Activated naive CD8-positive, alpha-beta T cell treated with anti-CD3 and anti-CD28 coated beads, Interleukin-2, amount 50 U/mL, for 16 hours (primary cell): ENCODE measurements around the gene PRKCA.

Experiments
- DNase-seq: peaks from one replicate; pipeline ENCODE4 v3.0.0-alpha.2; 2020; ENCODE audit warnings: low read depth, low spot score

Gene PRKCA

DNA sequence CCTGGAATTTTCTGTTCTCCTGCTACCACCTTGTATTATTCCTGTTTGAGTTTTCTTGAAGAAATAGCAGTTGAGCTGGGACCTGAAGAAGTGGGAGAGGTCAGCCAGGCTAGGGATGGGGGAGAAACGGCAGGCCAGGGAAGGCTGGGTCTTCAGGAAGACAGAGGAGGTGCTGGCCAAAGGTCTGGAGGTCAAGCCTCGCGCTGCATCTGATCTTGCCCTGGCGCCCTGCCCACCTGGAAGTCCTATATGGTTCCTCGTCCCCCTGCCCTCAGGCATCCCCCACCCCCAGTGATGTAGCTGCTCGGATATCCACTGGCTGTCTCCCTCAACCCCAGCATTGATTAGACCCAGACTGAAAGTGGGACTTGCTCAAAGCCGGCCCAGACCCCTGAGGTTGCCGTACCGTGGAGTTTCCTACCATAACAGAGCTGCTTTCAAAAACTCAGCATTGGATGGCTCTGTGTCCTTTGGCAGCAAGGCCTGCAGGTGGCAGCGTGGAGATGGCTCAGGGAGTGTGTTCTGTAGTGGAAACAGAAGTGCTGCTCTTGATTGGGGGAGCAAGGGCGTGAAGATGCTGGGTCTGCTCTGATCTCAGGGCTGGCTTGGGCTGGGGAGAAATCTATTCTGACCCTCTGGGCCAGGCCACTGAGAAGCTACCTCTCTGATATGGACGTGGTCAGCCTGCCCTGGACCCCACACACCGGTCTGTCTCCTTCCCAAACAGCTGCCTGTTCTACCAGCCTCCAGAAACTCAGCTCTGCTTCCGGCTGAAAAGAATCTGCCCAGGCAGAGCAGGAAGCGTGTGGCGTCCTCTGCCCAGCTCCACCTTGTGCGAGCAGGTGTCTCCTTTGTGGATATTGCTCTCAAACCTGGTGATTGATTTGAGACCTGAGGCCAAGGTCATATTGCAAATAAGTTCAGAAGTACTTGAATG is 425.5 kb downstream of the PRKCA start:
- no peak for DNase-seq

DNA sequence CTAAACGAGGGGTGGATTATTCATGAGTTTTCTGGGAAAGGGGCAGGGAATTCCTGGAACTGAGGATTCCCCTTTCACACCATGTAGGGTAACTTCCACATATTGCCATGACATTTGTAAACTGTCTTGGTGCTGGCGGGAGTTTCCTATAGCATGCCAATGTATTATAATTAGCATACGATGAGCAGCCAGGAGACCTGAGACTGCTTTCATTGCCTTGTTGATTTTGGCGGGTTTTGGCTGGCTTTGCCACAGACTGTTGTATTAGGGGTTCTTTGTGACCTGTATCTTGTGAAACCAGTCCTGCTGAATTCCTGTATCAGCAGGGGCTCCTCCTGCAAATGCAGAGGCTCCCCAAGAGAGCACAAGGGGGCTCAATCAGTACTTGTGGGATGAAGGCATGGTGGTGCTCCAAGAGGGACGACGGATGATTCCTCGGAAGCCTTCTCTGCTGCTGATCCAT is 428.1 kb downstream of the PRKCA start:
- no peak for DNase-seq

DNA sequence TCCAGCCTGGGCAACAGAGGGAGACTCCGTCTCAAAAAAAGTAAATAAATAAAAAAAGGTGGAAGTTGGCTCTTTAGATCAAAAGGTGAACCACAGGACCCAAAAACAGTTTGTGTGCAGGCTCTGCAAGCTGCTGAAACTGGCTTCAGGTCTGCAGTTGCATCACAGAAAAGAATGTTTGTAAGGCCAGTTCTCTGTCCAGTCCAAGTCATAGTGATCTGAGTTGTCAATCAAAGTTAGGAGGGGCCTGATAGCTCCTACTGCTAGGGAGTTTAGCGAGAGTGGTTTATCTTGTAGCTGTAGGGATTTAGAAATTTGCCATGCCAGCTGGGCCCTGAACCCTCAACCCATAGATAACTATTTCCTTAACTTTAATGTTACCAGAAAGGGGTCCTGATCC is 431.3 kb downstream of the PRKCA start:
- no peak for DNase-seq

DNA sequence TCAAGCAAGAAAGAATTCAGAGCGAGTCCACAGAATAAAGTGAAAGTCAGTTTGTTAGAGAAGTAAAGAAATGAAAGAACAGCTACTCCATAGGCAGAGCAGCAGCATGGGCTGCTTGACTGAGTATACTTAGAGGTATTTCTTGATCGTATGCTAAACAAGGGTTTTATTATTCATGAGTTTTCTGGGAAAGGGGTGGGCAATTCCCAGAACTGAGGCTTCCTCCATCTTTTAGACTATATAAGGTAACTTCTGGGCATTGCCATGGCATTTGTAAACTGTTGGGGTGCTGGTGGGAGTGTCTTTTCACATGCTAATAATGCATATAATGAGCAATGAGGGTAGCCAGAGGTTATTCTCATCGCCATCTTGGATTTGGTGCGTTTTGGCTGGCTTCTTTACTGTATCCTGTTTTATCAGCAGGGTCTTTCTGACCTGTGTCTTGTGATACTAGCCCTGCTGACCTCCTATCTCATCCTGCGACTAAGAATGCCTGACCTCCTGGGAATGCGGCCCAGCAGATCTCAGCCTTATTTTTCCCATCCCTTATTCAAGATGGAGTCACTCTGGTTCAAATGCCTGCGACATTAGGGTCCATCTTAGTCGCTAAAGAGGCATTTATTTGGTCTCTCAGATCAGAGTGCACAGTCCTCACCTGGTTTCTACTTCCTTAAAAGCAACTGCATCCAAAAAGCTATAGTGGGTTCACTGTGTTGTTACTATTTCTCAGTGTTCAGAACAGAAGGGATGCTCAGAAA is 432.0 kb downstream of the PRKCA start:
- DNase-seq, result no peak

DNA sequence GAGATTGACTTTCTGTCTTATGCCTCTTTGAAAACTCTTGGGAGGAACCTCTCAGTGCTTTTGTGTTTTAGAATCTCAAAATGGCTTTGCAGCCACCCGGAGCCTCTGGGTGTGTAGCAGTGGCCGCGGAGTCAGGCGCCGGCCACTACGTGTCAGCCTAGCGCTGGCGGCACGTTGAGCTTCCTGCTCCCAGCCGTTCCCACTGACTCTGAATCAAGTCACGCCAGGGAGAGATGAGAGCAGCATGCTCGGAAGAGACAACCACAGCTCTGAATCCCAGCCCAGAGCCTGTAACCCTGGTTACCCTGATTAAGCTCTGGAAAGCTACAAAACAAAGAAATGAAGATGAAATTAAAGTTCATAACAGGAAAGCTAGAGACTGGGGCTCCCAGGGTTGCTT is 435.1 kb downstream of the PRKCA start:
- DNase-seq, result no peak

DNA sequence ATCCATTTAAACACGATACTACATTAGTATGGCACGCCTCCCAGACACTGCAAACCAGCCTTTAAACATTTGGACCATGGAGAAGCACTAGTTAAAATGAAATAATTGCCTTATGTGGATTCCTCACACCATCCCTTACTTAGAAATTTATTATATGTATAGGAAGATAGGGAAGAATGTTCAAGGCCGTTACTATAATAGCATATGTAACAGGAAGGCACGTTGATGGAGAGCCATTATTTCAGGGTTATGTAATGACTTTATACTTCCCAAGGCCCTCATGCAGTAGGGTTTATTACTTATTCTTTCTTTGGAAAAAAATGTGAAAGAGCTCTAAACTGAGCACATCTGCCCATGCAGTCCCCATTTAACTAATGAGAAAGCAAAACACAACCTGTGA is 435.9 kb downstream of the PRKCA start:
- DNase-seq, result no peak

DNA sequence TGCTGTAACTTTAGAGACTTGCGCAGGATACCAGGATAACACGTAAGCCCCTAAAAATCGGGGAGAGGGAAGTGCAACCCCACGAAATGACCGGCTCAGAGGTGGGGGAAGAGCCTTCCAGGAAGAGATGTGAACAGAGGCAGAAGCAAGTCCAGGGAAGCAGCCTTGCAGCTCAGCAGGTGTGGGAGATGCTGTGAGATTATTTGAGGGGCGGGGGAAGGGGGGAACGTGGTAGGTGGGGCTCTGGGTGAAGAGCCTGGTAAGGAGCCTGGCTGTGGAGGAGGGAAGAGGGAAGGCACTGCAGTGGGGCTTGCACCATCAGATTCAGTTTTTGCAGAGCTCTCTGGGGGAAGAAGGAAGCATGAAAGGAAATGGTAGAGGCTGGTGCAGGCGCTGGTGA is 437.1 kb downstream of the PRKCA start:
- no peak for DNase-seq

DNA sequence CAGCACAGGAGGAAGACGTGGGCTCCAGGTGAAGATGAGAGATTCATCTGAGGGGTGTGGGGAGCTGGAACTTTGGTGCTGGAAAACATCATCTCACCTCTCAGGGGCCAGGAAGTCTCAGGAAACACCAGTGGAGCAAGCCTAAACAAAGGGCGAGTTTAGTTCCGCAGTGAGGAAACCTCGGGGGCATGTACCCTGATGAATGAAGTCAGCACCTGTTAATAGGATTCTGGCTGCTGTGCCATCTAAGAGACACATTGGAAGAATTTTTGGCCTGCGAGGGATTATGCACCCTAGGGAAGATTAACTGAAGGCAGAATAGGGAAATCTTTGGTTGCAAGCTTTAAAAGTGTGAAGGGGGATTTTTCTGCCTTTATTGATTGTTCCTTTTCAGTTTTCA is 437.8 kb downstream of the PRKCA start:
- DNase-seq, result no peak

DNA sequence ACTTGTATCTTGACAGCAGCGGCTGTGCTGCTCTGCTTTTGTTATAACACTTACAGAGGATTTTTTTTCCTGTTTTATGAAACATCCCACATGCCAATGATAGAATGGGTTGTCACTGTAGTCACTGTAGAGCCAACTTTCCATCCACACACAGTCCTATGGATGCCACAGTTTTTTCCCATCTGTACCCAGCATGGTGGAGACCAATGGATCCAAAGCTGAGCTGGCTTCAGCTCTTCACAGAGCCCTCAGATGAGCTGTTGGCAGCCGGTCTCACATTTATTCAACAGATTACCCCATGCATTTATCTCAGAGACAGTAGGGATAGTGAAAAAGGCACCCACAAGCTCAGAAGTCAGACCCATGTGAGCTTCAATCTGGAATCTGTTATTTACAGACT is 441.1 kb downstream of the PRKCA start:
- no peak for DNase-seq

DNA sequence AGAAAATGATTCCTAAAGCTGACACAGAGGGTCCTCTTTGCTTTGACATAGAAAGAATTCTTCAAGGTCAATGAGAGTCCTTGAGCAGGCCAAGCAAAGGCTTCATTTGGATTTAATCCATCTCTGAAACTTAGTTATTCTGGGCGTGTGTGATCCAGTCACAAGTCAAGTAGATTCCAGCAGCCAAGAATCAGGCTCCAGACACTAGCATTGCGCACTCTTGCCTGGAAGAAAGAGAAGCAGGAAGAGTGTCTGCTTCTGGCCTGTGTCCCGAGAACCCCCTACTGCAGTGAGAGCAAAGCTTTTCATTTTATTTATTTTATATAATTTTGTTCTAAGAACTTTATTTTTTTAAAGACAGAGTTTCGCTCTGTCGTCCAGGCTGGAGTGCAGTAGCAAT is 444.3 kb downstream of the PRKCA start:
- no peak for DNase-seq

DNA sequence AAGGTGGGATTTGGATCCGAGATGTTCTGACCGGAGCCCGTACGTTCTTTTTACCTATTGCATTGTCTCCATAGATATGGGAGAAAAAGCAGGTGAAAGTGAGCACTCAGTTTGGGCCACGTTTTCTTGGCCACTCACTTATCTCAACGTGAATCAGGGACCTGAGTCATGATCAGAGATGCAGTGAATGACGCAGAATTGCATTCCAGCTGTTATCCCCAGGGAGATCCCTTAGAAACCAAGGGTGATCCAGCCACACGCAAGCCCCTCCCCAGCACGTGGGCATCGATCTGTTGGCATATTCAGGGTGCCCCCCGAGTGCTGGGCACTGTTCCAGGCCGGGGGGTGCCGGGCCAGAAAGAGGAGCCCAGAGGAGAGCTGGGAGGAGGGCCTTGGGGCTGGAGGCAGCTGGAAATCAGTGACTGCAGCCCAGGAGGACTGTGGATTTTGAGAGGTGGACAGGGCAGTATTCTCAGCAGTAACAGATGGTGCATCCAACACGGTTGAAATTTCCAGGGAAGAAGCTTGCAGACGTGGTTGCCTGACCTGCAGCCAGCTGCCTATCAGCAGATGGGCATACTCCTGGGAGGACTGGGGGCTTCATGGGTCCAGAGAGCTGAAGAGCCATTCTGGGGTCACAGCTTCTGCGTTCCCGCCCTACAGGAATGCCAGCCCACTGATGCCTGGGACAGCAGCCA is 445.3 kb downstream of the PRKCA start:
- DNase-seq, result no peak

DNA sequence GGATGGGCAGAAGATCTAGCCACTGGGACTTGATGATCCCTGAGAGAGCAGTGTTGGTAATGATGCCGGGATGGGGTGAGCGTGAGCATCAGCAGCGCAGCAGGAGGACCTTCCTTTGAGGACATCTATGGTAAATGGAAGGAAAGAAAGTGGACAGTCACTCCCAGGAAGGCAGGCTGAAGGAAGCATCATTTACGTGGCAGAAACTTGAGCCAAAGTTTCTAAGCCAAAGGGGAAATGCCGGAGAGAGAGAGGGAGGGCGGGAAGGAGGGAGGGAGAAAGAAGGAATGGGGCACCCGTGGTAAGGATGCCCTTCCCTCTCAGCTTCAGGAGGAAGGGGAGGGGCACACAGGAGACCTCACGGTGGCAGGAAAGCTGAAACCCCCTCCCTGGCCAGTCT is 446.2 kb downstream of the PRKCA start:
- no peak for DNase-seq

DNA sequence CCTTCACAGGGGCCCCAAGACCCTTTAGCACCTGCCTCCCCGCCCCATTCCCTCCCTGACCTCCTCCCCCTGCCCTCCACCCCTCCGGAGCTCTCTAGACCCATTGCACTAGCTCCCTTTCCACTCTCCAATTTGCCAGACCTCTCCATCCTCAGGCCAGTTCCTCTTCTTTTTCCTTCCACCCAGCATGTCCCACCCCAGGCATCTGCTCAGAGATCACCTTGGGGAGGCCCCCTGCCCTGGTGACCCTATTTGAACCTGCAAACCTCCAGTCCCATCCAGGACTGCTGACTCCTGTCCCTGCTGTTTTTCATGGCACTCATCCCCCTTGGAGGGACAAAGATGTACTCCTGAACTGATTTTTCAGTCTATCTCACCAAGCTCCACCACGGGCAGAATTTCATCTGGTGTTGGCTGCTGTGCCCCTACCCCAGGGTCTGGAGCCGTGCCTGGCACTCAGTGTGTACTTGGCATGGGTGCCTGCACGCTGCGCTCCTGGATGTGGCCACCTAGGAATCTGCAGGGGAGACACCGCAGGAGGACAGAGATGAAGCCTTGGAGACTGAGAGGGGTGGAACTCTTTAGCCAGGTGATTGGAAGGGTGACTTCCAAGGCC is 446.9 kb downstream of the PRKCA start:
- DNase-seq, result no peak

DNA sequence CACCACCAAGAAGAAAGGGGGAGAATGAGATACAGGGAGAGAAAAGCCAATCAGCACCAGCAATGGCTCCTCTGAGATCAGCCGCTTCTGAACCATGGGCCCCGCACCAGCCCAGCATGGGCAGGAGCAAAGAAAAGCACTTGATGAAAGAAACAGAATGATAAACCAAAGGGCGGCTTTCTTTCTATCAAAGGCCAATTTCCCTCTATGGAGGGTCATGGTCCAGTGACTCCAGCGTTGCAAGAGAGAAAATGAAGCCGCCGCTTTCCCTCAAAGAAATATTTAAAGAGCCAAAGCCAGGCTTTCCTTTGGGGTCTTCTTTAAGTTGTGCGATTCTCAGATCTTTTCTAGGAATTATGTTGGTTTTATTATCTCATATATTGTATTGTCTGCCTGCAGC is 447.7 kb downstream of the PRKCA start:
- no peak for DNase-seq

DNA sequence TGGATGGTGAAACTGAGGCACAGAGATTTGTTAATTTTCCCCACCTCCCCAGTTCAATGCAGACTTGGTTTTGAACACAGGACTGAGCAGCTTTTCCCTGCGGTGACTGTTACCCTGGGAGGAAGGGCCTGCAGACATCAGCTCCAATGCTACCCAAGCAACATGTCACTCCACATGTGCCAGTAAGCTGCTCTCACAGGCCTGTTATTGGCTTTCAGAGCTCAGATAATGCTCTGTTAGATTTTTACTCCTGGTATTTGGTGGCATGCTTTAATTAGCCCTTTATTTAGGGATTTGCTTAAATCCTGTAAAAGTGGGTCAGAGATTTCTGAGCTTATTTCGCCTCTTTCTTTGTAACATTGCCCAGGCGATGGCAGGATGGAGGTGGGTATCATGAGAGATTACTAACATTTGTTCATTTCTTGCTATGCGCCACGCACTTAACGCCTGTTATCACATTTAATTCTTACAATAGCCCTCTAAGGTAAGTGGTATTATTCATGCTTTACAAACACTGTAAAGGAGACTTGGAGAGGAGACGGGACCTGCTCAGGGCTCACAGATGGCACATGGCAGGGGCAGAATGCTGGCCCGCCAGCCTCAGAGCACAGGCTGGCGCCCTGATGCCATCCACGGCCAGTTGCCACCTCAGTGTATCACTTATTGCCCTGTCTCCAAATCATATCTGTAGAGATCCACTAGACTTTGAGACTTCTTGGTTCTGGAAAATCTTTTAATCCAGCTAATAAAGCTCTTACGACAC is 448.5 kb downstream of the PRKCA start:
- DNase-seq, result no peak

DNA sequence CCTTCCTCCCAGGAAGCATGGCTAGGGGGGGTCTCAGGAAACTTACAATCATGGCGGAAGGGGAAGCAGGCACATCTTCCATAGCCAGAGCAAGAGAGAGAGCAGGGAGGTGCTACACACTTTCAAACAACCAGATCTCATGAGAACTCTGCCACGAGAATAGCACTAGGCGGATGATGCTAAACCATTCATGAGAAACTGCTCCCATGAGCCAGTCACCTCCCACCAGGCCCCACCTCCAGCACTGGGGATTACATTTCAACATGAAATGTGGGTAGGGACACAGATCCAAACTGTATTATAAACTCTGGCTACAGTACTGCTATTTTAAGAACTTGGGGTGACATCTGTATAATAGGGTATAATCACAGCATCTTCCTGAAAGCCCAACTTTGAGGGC is 449.4 kb downstream of the PRKCA start:
- DNase-seq, result no peak

DNA sequence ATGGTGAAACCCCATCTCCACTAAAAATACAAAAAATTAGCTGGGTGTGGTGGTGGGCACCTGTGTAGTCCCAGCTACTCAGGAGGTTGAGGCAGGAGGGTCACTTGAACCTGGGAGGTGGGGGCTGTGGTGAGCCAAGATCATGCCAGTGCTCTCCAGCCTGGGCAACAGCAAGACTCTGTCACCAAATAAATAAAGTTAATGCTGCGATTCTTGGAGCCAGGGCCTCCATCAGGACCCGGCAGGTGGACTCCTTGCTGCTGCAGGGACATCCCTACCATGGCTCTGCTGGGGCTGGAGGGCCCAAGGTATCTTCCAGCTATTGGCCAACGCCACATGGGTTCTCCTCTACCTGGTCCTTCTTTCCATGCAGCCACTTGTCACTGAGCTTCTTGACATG is 450.0 kb downstream of the PRKCA start:
- no peak for DNase-seq

DNA sequence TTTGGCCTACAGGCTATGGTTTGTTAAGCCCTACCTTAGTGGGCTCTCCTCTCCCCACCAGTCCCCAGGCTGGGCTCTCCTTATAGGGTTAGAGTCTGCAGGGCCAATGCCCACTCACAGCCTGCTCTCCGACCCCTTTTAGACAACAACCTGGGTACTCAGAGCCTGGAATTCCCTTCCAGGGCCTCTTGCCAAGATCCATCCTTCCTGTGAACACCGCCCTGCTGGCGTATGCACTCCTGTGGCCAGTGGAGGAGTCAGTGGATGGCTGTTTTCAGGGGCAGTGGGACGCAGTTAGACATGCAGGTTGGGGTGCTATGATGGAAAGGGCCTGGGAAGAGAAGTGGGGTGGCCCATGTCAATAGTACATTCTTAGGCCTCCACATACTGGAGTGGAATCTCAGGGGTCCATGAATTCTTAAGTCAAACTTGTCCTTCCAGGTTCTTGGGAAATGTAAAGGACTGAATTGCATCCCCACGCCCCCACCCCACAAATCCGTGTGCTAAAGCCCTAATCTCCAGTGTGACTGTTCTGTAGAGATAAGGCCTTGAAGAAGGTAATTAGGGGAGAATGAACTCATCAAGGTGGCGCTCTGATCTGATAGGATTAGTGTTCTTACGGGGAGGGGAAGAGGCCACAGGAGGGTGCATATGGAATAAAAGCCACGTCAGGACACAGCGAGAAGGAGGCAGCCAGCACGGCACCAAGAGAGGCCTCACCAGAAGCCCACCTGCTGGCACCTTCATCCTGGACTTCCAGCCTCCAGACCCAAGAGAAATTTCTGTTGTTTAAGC is 450.9 kb downstream of the PRKCA start:
- DNase-seq, result no peak

DNA sequence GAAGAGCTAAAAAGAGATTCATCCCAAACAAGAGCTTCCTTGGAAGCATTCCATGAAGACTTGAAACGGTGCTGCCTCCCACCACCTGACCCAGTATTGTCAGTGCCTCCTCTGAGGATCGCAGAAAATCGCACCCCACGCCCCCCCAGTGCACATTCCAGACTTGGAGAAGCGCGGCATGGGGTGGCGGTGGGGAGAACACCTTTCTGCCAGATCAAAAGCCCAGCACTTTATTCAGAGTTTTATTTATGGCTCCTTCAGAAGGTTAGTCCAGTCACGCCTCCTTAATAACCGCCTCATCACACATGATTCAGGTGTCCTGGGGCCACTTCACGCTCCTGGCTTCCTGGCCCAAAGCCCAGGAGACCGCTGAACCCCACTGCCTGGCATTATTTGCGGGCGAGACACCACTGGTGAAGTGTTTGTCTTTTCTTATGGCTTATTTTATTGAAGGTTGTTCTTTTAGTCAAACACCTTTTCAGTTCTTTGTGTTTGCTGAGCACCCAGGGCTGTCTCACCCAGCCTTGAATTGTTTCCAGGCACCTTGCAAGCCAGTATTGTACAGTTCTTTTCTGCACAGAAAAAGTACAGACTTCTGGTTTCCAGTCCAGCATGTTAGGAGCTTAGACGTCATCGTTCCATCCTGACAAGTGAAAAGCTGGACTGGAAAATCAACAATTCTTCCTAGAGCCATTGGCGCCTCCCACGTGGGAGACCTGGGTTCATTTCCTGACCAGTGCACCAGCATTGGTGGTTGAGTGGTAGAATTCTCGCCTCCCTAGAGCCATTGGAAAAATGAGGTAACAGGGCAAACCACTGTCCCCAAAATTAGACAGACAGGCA is 452.9 kb downstream of the PRKCA start:
- DNase-seq, result no peak
